ENCODE data around the gene PAN2. TPM values are rescaled to one million over a fixed set of nuclear protein-coding genes. Genes with fewer than 3 reads are reported as not detected.
"Not testable (repeated sequence)": the region's sequence is repeated elsewhere in the genome, so short reads cannot be mapped to it uniquely, and the experiment has no call there.

PAN2 gene
- total RNA-seq (2014; rRNA removed; shearing (Covaris generic)) = 11.8 and 16.4 TPM in 2 replicates

- DNase-seq (ENCODE audit: low spot score) = peak; percentile 94
These were observed at the start of gene PAN2 for GRCh38 chr12:56333679-56334489. Gene PAN2 (minus strand): TSS chr12:56334000. CDS start chr12:56333094, 906 bp downstream.

- DNase-seq (ENCODE audit: low spot score) = no peak
These were observed 48.8 kb upstream of the PAN2 start for GRCh38 chr12:56382611-56383010.

- no peak for DNase-seq (ENCODE audit: low spot score)
These were observed 44.2 kb upstream of the PAN2 start for GRCh38 chr12:56377989-56378316.

- DNase-seq (ENCODE audit: low spot score) = no peak
These were observed 43.6 kb upstream of the PAN2 start for GRCh38 chr12:56377310-56377988.

GRCh38 chr12:56375598-56376434 lies 42.0 kb upstream of the PAN2 start:
- DNase-seq (ENCODE audit: low spot score) = no peak

GRCh38 chr12:56374726-56375597 lies 41.2 kb upstream of the PAN2 start:
- DNase-seq (ENCODE audit: low spot score) = peak; percentile 19

GRCh38 chr12:56373515-56373914 lies 39.7 kb upstream of the PAN2 start:
- no peak for DNase-seq (ENCODE audit: low spot score)

- no peak for DNase-seq (ENCODE audit: low spot score)
These were observed 33.1 kb upstream of the PAN2 start for GRCh38 chr12:56366948-56367347.

GRCh38 chr12:56362130-56363059 lies 28.6 kb upstream of the PAN2 start, which contains the start of gene APOF:
Gene APOF (minus strand): TSS chr12:56362857. CDS start chr12:56362745, 112 bp downstream.
- no peak for DNase-seq (ENCODE audit: low spot score)

- DNase-seq (ENCODE audit: low spot score) = no peak
These were observed 27.8 kb upstream of the PAN2 start for GRCh38 chr12:56361487-56362129.

- DNase-seq (ENCODE audit: low spot score) = peak; percentile 100
These were observed 26.3 kb upstream of the PAN2 start, which contains the start of gene STAT2 for GRCh38 chr12:56359851-56360767. Gene STAT2 (minus strand): TSS chr12:56360107. CDS start chr12:56356571, 3,536 bp downstream.

GRCh38 chr12:56358836-56359532 lies 25.2 kb upstream of the PAN2 start:
- DNase-seq (ENCODE audit: low spot score) = peak; percentile 82

- DNase-seq (ENCODE audit: low spot score) = no peak
These were observed 17.5 kb upstream of the PAN2 start for GRCh38 chr12:56351325-56351724.

GRCh38 chr12:56350662-56351061 lies 16.9 kb upstream of the PAN2 start:
- DNase-seq (ENCODE audit: low spot score) = no peak

- no peak for DNase-seq (ENCODE audit: low spot score)
These were observed 15.0 kb upstream of the PAN2 start for GRCh38 chr12:56348776-56349175.

- not testable (repeated sequence) for DNase-seq (ENCODE audit: low spot score)
These were observed 13.5 kb upstream of the PAN2 start for GRCh38 chr12:56347255-56347654.

GRCh38 chr12:56346675-56347074 lies 12.9 kb upstream of the PAN2 start:
- DNase-seq (ENCODE audit: low spot score) = no peak

- DNase-seq (ENCODE audit: low spot score) = not testable (repeated sequence)
These were observed 8.5 kb upstream of the PAN2 start for GRCh38 chr12:56342290-56342689.
